Right lobe of liver (tissue), 4 donors: ENCODE data around the gene TUBG1.

ENCODE experiments used
- POLR2A ChIP-seq: fragments of 450-650 bp; IDR thresholded peaks from one replicate; pipeline ENCODE4 v1.6.1; 2017; ENCODE audit warnings: antibody characterized with exemption, mild to moderate bottlenecking
- TF ChIP-seq, protein P1 (sequence below), 4 donors: fragments of 200-600 bp in 3 of 4; fragments of 450-650 bp in 1 of 4; IDR thresholded peaks; one replicate each; pipeline versions ENCODE4 v1.5.1 to v1.8.0; 2016 to 2022; ENCODE audit warnings: antibody characterized with exemption in 4 of 4, mild to moderate bottlenecking in 2 of 4
- donor health status: DM: no; HTN: no; CAD: no.
- donor health status: DM: no; HTN: no; CAD: no.
- donor health status: DM: no; HTN: yes; CAD: no.

DNA sequence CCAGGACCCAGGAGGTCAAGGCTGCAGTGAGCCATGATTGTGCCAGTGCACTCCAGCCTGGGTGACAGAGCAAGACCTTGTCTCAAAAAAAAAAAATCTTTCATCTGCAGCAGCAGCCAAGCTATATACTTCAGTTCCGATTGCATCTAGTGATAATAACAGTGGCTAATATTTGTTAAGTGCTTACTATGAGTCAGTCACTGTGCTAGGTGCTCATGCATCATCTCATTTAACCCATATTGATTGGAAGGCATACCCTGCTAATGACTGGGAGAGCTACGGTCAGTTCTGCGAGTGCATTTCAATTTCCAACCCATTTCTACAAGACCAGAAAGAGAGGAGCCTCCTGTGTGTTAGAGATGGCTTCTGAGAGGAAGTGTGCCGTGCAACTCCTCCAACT, 41.9 kb downstream of the TUBG1 start:
- TF ChIP-seq, protein P1, sequence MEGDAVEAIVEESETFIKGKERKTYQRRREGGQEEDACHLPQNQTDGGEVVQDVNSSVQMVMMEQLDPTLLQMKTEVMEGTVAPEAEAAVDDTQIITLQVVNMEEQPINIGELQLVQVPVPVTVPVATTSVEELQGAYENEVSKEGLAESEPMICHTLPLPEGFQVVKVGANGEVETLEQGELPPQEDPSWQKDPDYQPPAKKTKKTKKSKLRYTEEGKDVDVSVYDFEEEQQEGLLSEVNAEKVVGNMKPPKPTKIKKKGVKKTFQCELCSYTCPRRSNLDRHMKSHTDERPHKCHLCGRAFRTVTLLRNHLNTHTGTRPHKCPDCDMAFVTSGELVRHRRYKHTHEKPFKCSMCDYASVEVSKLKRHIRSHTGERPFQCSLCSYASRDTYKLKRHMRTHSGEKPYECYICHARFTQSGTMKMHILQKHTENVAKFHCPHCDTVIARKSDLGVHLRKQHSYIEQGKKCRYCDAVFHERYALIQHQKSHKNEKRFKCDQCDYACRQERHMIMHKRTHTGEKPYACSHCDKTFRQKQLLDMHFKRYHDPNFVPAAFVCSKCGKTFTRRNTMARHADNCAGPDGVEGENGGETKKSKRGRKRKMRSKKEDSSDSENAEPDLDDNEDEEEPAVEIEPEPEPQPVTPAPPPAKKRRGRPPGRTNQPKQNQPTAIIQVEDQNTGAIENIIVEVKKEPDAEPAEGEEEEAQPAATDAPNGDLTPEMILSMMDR (IDR thresholded peaks at IDR 0.05): no peak
- TF ChIP-seq POLR2A: no peak
